OCI-LY1 (cell line): Measurements from ENCODE around the gene USP10.

Source experiments
- CTCF ChIP-seq: fragments of 200-600 bp; sonication (generic), shearing (Covaris generic); IDR thresholded peaks from 2 replicates; pipeline ENCODE4 v1.5.1; 2017; ENCODE audit warnings: mild to moderate bottlenecking, antibody characterized with exemption, low read length, moderate library complexity, mixed read lengths
- EZH2 ChIP-seq: fragments of 200-600 bp; sonication (generic), shearing (Covaris generic); IDR thresholded peaks from 2 replicates; pipeline ENCODE4 v1.8.0; 2017; ENCODE audit warnings: borderline replicate concordance, mixed run types, mild to moderate bottlenecking, antibody characterized with exemption, low read length, moderate library complexity, mixed read lengths

DNA sequence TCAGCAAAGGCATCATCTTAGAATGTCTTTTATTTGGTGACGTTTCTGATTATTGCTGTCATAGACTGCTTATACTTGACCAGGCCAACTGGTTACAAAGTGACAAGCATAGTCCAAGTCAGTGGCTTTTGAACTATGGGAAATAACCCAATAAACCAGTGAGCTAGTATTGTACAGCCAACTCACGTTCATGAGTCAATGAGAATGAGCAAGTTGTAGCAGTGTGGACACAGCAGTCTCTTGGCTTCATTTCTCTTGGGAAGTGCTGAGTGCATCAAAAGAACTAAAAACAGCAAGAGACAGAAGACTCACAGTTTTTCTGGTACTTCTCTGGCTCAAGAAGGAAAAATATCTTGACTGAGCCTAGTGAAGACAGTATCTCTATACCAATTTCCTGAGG lies 83.0 kb downstream of the USP10 start:
- TF ChIP-seq CTCF (no peak), EZH2 (no peak)
